Esophagus squamous epithelium (tissue), 4 donors: Measurements from ENCODE around the gene TTYH3.

ENCODE experiments used
- POLR2A ChIP-seq, 4 donors: fragments of 450-650 bp; IDR thresholded peaks; one replicate each; pipeline ENCODE4 v1.6.1; 2017; ENCODE audit warnings: antibody characterized with exemption in 4 of 4, mild to moderate bottlenecking in 4 of 4, moderate library complexity in 3 of 4
- TF ChIP-seq, protein P1 (sequence below), 6 experiments: fragments of 450-650 bp in 4 of 6; fragments of 200-600 bp in 2 of 6; sonication (generic) in 2 of 6; IDR thresholded peaks; one replicate each; pipeline ENCODE4 v1.5.1; 2016 to 2019; ENCODE audit warnings: antibody characterized with exemption in 6 of 6, mild to moderate bottlenecking in 4 of 6, moderate library complexity in 4 of 6

DNA sequence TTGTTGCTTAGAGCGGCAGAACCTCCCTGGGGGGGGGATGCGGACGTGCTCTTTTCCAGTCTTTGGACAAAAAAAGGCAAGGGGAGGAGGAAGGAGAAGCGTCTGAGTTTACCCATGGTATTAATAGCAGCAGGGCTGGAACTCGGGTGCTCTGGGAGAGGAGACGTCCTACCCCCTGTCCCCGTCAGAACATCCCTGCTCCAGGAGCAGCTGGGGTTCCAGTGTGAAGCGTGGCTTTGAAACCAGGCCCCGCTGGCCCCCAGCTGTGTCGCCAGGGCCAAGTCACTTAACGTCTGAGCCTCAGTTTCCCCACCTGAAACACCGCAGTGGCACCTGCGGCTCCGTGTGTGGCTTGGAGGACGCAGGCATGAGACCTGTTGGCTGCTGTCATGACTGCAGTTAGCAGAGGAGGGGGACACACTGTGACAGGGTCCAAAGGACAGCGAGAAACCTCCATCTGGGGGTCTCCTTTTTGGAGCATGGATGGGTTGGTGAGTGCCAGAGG, 57.6 kb downstream of the TTYH3 start:
- TF ChIP-seq, protein P1, sequence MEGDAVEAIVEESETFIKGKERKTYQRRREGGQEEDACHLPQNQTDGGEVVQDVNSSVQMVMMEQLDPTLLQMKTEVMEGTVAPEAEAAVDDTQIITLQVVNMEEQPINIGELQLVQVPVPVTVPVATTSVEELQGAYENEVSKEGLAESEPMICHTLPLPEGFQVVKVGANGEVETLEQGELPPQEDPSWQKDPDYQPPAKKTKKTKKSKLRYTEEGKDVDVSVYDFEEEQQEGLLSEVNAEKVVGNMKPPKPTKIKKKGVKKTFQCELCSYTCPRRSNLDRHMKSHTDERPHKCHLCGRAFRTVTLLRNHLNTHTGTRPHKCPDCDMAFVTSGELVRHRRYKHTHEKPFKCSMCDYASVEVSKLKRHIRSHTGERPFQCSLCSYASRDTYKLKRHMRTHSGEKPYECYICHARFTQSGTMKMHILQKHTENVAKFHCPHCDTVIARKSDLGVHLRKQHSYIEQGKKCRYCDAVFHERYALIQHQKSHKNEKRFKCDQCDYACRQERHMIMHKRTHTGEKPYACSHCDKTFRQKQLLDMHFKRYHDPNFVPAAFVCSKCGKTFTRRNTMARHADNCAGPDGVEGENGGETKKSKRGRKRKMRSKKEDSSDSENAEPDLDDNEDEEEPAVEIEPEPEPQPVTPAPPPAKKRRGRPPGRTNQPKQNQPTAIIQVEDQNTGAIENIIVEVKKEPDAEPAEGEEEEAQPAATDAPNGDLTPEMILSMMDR (IDR thresholded peaks at IDR 0.05): no peak
- TF ChIP-seq POLR2A (IDR thresholded peaks at IDR 0.05): no peak
